ENCODE data around the gene CARD11. TPM values are rescaled to one million over a fixed set of nuclear protein-coding genes. Genes with fewer than 3 reads are reported as not detected.

Gene CARD11
- total RNA-seq, 1 donor from 2014 or later, result 1.4 TPM

GRCh38 chr7:2979951-2980350 lies 63.7 kb downstream of the CARD11 start:
- DNase-seq, result no peak
- H3K4me1 Mint-ChIP-seq (ENCODE audit: low read depth, unreplicated experiment), result peaks cover 12% of the 10 kb centered on the region
- H3K36me3 Mint-ChIP-seq (ENCODE audit: unreplicated experiment), result no peaks in the 10 kb centered on the region
- no peak for TF ChIP-seq CTCF (IDR thresholded peaks at IDR 0.05; ENCODE audit: partially characterized antibody, unreplicated experiment)
- no peak overlapping the region for H3K4me3 Mint-ChIP-seq (ENCODE audit: unreplicated experiment)
- H3K27ac Mint-ChIP-seq (ENCODE audit: unreplicated experiment), result no peak overlapping the region
- H3K9me3 Mint-ChIP-seq (ENCODE audit: unreplicated experiment), result peaks cover 4% of the 10 kb centered on the region
- H3K27me3 Mint-ChIP-seq (ENCODE audit: unreplicated experiment), result peaks cover 7% of the 10 kb centered on the region

- no peak for DNase-seq
- H3K27ac Mint-ChIP-seq (ENCODE audit: unreplicated experiment), result peak overlapping the region; percentile 73
- peaks cover 7% of the 10 kb centered on the region for H3K27me3 Mint-ChIP-seq (ENCODE audit: unreplicated experiment)
- H3K9me3 Mint-ChIP-seq (ENCODE audit: unreplicated experiment), result peaks cover 4% of the 10 kb centered on the region
- H3K36me3 Mint-ChIP-seq (ENCODE audit: unreplicated experiment), result no peaks in the 10 kb centered on the region
- no peak for TF ChIP-seq CTCF (IDR thresholded peaks at IDR 0.05; ENCODE audit: partially characterized antibody, unreplicated experiment)
- peak overlapping the region; percentile 34 for H3K4me3 Mint-ChIP-seq (ENCODE audit: unreplicated experiment)
- peaks cover 12% of the 10 kb centered on the region for H3K4me1 Mint-ChIP-seq (ENCODE audit: low read depth, unreplicated experiment)
Measured at GRCh38 chr7:2979201-2979631, 64.5 kb downstream of the CARD11 start.

GRCh38 chr7:2978408-2978807 lies 65.3 kb downstream of the CARD11 start:
- no peak for DNase-seq
- Mint-ChIP-seq H3K9me3 (ENCODE audit: unreplicated experiment) (peaks cover 4% of the 10 kb centered on the region), H3K36me3 (ENCODE audit: unreplicated experiment) (no peaks in the 10 kb centered on the region), H3K4me3 (ENCODE audit: unreplicated experiment) (no peak overlapping the region), H3K27ac (ENCODE audit: unreplicated experiment) (no peak overlapping the region), H3K4me1 (ENCODE audit: low read depth, unreplicated experiment) (peaks cover 10% of the 10 kb centered on the region), H3K27me3 (ENCODE audit: unreplicated experiment) (peaks cover 7% of the 10 kb centered on the region)
- no peak for TF ChIP-seq CTCF (IDR thresholded peaks at IDR 0.05; ENCODE audit: partially characterized antibody, unreplicated experiment)

GRCh38 chr7:2975821-2976371 lies 67.8 kb downstream of the CARD11 start:
- H3K4me1 Mint-ChIP-seq (ENCODE audit: low read depth, unreplicated experiment), result peaks cover 10% of the 10 kb centered on the region
- H3K4me3 Mint-ChIP-seq (ENCODE audit: unreplicated experiment), result no peak overlapping the region
- H3K27me3 Mint-ChIP-seq (ENCODE audit: unreplicated experiment), result peaks cover 7% of the 10 kb centered on the region
- no peak overlapping the region for H3K27ac Mint-ChIP-seq (ENCODE audit: unreplicated experiment)
- no peak for DNase-seq
- no peaks in the 10 kb centered on the region for H3K36me3 Mint-ChIP-seq (ENCODE audit: unreplicated experiment)
- TF ChIP-seq CTCF (IDR thresholded peaks at IDR 0.05; ENCODE audit: partially characterized antibody, unreplicated experiment), result no peak
- peaks cover 2% of the 10 kb centered on the region for H3K9me3 Mint-ChIP-seq (ENCODE audit: unreplicated experiment)

- Mint-ChIP-seq H3K4me3 (ENCODE audit: unreplicated experiment) (no peak overlapping the region), H3K4me1 (ENCODE audit: low read depth, unreplicated experiment) (peaks cover 6% of the 10 kb centered on the region), H3K9me3 (ENCODE audit: unreplicated experiment) (no peaks in the 10 kb centered on the region), H3K27ac (ENCODE audit: unreplicated experiment) (no peak overlapping the region), H3K36me3 (ENCODE audit: unreplicated experiment) (no peaks in the 10 kb centered on the region), H3K27me3 (ENCODE audit: unreplicated experiment) (peaks cover 6% of the 10 kb centered on the region)
- DNase-seq, result no peak
- no peak for TF ChIP-seq CTCF (IDR thresholded peaks at IDR 0.05; ENCODE audit: partially characterized antibody, unreplicated experiment)
Measured at GRCh38 chr7:2974093-2974819, 69.4 kb downstream of the CARD11 start.
